HG03558 (cell line): ENCODE results near the gene HIP1R.
"Not testable (repeated sequence)": the region's sequence is repeated elsewhere in the genome, so short reads cannot be mapped to it uniquely, and the experiment has no call there.

ENCODE experiments used
- ATAC-seq: cut with Tn5 transposase; IDR thresholded peaks from one replicate; pipeline ENCODE4 v1.9.1; 2021; ENCODE audit warnings: moderate number of reproducible peaks; ENCODE audit not compliant: unreplicated experiment; ENCODE audit errors: extremely low read depth

The HIP1R gene, protein sequence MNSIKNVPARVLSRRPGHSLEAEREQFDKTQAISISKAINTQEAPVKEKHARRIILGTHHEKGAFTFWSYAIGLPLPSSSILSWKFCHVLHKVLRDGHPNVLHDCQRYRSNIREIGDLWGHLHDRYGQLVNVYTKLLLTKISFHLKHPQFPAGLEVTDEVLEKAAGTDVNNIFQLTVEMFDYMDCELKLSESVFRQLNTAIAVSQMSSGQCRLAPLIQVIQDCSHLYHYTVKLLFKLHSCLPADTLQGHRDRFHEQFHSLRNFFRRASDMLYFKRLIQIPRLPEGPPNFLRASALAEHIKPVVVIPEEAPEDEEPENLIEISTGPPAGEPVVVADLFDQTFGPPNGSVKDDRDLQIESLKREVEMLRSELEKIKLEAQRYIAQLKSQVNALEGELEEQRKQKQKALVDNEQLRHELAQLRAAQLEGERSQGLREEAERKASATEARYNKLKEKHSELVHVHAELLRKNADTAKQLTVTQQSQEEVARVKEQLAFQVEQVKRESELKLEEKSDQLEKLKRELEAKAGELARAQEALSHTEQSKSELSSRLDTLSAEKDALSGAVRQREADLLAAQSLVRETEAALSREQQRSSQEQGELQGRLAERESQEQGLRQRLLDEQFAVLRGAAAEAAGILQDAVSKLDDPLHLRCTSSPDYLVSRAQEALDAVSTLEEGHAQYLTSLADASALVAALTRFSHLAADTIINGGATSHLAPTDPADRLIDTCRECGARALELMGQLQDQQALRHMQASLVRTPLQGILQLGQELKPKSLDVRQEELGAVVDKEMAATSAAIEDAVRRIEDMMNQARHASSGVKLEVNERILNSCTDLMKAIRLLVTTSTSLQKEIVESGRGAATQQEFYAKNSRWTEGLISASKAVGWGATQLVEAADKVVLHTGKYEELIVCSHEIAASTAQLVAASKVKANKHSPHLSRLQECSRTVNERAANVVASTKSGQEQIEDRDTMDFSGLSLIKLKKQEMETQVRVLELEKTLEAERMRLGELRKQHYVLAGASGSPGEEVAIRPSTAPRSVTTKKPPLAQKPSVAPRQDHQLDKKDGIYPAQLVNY

DNA sequence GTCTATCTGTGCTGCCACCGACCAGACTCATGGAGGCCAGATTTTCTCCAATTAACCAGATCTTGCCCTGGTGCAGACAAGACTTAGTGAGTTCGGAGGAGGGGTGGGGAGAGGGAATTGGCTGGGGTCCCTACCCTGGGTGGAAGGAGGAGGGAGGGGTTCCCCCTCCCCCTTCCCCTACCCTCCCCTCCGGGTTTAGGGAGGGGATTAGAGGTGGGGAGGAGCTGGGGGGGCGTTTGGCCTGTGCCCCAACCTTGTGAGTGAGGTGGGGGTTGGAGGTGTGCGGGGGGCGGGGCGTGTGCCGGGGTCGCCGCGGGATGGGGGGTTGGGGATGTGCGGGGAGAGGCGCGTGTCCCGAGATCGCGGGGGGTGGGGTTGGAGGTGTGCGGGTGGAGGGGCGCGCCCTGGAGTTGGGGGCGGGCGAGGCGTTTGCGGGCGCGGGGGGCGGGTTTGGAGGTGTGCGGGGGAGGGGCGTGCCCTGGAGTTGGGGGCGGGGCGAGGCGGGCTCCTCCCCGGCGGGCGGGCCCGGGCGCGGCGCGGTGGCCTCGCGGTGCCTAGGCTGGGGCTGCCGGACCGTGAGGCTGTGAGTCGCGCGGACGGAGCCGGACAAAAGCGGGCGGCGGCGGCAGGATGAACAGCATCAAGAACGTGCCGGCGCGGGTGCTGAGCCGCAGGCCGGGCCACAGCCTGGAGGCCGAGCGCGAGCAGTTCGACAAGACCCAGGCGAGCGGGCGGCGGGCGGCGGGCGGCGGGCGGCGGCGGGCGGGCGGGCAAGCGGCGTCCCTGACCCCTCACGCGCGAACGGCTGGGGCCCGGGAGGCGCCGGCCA lies at the start of gene HIP1R:
Gene HIP1R (plus strand): TSS at position 537 of the 829 bp plus-strand sequence. CDS start 94 bp downstream, at position 631.
- ATAC-seq, result no peak

DNA sequence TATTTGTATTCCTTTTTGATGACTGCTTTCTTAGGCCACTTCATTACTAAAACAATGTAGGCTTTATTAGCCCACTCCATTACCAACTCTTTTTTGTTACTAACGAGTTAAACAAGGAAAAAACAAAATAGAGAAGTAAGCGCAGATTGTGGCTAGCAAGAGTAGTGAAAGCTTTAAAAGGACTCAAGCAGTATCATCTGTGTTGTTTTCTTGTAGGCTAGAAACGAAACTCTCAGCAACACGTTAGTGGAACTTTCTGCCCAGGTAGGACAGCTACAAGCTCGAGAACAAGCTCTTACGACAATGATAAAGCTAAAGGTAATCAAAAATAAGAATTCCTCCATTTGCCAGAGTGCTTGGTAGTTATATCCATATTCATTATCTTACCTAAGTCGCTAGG lies 49.8 kb upstream of the HIP1R start:
- no peak for ATAC-seq

DNA sequence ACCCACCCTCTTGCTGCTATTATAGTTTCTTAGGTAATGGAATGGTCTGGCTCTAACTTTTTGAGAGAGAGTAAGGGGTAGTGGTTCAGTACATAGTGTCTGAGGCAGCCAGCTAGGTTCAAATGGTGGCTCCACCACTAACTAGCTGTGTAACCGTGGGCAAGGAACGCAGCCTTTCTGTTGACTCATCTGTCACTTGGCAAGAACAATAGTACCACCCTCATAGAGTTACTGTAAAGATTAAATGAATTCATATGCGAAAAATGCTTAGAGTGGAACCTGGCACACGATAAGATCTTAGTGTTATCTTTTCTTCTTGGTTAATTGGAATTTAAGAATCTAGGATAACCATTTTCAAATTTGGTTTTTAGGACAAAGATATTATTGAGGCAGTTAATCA lies 46.9 kb upstream of the HIP1R start:
- ATAC-seq, result no peak

DNA sequence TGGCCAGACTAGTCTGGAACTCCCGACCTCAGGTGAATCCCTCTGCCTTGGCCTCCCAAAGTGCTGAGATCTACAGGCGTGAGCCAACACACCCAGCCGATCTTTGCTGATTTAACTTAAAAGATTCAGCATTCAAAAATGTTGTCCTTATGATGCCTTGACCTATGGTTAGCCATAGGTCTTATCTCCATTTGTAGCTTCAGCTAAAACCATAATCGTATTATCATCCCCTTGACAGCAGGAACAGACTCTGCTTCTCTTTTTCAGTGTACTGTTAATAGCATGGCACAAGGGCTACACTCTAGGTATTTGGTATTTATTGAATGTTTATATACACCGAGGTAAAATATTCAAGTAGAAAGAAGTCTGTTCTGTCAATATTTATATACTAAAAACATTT lies 45.6 kb upstream of the HIP1R start:
- ATAC-seq, result no peak

DNA sequence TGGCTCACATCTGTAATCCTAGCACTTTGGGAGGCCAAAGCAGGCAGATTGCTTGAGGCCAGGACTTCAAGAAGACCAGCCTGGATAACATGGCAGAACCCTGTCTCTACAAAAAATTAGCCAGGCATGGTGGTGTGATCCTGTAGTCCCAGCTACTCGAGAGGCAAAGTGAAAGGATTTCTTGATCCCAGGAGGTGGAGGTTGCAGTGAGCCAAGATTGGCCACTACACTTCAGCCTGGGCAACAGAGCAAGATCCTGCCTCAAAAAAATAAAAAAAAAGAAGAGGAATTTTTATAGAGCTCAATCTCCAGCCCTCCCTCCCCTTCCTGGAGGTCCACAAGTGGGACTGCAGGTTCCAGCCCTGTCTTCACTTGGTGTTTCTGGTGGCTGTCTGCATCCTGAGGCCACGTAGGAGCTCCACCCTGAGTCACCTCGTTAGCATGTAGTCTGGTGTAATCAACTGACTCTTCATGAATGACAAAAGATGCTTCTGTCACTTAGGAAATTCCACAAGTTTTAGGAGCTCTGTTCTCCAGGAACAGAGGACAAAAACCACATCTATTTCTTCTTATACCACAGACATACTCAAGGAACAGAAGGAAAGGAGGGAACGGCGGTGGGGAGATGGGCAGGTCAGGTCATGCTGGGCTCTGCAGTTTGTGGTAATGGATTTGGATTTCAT lies 44.7 kb upstream of the HIP1R start:
- ATAC-seq, result no peak

DNA sequence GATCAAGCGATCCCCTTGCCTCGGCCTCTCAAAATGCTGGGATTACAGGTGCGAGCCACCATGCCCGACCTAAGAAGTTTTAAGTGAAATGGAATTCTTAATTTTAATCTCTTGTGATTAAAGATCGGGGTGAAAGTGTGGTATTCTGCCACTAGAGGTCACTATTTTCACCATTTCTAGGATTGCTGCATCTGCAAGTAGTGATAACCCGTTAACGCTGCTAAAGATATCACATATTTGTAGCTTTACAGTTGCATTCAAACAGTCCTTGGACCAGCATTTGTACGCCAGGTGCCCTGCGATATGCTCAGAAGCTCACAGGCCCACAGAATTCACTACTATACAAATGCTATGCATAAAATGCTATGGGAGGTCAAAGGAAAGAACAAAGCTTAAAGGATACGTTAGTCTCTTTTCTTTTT lies 41.6 kb upstream of the HIP1R start:
- ATAC-seq, result no peak

DNA sequence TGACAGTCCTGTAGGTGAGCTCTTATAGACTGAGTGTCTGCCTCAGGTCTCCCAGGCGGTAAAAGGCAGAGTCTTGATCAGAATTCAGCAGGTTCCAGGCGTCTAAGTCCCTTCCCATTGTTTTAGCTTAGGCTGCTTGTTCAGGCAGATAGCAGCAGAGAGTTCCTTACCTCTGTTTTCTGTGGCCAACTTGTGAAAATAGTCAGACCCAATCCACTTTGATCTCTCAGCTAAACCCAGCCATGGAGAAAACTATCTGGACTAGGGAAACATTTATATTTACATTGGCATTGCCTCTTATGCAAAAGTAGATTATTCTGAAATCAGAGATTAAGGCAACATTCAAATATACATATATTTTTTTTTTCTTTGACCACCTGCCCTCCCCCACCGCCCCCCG lies 39.5 kb upstream of the HIP1R start:
- no peak for ATAC-seq

DNA sequence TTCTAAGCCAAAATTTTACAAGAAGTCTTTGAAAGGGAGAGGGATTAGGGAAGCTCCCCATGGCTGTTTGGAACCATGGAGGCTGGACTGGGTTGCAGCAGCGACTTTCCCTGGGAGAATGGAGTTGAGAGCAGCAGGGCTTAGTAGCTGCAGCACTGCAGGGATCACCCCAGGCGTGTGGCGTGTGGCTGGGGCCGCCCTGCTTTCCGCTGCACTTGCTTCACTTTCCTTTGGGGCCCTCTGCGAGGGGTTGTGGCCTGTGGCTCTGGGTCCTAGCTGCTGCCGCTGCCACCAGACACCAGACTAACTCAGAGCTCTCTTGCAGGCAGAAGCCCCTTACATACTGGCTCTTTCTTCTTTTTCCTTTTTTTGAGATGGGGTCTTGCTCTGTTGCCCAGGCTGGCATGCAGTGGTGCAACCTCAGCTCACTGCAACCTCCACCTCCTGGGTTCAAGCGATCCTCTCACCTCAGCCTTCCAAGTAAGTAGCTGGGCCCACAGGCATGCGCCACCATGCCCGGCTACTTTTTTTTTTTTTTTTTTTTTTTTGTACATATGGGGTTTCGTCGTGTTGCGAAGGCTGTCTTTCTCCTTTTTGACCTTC lies 35.5 kb upstream of the HIP1R start:
- no peak for ATAC-seq

DNA sequence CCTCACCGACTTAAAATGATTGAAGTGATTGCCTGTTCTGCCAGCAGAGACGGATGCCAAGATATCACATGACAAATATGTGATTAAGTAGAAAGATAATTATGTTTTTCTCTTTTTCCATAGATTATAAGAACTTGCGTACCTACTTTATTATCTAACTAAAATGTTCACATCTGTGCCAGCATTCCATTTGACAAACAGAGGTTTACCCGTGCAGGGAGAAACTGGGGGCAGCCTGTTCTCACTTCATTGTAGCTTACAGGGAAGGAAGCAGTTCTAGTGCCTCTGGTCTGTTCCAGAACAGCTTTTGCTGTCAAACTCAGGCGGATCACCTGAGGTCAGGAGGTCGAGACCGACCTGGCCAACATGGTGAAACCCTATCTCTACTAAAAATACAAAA lies 31.3 kb upstream of the HIP1R start:
- ATAC-seq, result no peak

DNA sequence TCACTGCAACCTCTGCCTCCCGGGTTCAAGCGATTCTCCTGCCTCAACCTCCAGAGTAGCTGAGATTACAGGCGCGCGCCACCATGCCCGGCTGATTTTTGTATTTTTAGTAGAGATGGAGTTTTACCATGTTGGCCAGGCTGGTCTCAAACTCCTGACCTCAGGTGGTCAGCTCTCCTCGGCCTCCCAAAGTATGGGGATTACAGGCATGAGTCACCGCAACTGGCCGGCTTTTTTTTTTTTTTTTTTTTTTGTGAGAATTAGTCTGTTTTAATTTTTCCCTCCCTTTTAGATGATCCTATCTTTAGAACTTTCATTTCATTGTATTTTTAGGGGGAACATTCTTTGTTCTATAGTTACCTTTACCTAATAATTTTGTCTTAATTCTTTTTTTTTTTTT lies 30.3 kb upstream of the HIP1R start:
- ATAC-seq, result not testable (repeated sequence)

DNA sequence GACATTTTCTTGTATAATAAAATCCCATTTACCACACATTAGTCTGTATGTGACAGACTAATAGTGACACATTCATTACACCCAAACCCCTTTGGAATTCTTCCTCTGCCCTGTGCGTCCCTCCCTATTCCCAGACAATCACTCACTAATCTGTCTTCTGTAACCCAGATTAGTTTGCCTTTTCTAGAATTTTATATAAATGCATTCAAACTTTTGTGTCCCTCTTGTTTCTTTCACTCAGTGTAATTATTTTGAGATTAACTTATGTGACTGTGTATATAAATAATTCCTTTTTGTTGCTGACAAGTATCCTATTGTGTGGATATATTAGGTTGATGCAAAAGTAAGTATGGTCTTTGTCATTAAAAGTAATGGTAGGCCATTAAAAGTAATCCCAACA lies 27.6 kb upstream of the HIP1R start:
- ATAC-seq, result no peak

DNA sequence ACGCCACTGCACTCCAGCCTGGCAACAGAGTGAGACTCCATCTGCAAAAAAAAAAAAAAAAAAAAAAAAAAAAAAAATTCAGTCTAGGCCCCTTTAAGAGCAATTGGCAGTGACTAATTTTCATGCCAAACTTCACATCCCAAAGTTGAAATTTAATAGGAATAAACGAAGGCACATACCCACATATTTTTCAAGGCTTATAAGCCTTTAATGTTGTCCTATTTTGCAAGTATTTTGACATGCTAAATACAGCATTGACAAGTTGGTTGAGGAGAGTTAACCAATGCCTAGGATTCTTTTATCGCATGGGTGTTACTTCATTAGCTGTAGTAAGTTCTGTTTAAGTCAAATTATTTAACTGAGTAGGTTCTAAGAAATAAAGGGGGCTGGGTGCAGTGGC lies 23.5 kb upstream of the HIP1R start:
- ATAC-seq, result no peak

DNA sequence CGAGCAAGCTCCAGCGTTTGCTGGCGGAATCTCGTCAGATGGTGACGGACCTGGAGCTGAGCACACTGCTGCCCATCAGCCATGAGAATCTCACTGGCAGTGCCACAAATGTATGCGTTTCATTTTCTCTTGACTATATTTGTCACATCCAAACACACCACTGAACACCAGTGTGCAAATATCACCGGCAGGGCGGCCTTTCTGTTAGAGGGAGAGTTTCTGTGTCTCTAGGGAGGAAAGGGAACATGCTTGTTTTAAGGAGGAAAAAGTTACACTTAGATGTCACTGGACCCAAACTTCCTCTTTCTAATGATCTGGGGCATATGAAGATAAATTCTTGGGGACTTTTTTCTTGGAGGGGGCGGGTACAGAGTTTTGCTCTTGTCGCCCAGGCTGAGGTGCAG lies 21.9 kb upstream of the HIP1R start:
- no peak for ATAC-seq

DNA sequence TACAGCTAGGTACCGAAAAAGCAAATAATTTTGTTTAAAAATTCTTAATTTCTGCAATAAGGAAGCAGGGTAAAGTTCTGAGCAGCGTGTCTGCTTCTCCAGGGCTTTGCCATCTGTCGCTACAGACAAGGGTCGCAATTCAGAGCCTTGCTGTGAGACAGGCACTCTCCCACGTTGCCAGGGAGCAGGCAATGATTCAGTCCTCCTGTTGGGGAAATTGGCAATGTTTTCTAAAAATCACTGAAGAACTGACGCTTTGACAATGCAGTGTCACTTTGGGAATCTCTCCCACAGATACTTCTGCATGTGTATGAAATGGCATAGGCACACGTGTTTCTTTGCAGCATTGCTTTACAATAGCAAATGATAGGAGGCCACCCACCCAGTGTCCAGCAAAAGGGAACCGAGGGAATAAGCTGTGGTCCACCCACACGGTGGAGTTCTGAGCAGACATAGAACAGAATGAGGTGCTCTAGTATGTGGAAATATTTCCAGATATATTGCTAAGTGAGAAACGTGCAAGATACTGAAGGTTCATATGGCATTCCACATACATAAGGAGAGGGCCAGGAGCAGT lies 16.0 kb upstream of the HIP1R start:
- no peak for ATAC-seq

DNA sequence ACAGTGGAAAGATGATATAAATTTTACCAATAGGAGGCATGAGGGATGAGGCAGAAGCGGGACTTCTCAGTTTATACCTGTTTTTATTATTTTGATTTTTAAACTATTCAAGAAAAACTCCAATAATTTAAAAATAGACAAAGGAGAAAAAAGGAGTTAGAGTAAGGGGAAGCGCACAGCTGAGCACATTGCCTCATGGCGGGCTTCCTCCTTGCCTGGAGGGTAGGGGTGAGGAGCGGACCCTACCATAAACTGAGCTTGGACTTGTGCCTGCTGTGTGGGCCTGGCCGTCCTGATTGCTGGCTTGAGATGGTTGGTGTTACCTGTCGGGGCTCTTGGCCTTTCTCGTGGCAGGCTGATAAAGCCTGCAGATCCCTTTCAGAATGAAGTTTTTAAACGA lies 15.1 kb upstream of the HIP1R start:
- no peak for ATAC-seq

DNA sequence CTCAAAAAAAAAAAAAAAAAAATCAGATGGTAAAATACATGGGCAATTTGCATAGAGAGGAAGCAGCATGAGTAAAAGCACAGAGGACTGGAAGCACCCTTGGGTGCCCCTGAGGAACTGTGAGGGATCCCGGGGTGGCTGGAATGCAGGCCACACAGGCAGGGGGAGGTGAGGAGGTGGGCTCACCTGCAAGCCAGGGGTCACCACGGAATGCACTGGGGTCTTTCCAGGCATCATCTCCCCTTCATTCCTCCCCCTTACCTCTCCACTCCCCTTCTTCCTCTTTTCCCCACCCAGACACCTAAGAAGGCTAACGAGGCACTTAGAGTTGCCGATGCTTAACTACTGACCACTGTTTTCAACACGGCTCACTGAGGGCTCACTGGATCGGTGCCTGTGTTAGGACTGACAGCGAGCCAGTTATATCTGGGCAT lies 14.4 kb upstream of the HIP1R start:
- no peak for ATAC-seq

DNA sequence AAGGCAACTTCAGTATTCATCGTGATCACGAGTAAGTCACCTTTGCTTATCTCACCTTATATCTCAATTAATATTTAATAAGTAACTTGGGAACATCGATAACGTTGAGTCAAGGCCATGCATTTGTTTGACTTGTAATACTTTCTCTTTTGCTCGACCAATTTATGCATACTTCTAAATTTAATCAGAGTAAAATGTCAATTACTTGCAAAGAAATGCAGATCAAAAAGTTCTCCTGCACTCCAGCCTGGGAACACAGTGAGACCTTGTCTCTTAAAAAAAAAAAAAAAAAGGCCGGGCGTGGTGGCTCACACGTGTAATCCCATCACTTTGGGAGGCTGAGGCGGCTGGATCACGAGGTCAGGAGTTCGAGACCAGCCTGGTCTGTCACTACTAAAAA lies 11.8 kb upstream of the HIP1R start:
- ATAC-seq, result no peak

DNA sequence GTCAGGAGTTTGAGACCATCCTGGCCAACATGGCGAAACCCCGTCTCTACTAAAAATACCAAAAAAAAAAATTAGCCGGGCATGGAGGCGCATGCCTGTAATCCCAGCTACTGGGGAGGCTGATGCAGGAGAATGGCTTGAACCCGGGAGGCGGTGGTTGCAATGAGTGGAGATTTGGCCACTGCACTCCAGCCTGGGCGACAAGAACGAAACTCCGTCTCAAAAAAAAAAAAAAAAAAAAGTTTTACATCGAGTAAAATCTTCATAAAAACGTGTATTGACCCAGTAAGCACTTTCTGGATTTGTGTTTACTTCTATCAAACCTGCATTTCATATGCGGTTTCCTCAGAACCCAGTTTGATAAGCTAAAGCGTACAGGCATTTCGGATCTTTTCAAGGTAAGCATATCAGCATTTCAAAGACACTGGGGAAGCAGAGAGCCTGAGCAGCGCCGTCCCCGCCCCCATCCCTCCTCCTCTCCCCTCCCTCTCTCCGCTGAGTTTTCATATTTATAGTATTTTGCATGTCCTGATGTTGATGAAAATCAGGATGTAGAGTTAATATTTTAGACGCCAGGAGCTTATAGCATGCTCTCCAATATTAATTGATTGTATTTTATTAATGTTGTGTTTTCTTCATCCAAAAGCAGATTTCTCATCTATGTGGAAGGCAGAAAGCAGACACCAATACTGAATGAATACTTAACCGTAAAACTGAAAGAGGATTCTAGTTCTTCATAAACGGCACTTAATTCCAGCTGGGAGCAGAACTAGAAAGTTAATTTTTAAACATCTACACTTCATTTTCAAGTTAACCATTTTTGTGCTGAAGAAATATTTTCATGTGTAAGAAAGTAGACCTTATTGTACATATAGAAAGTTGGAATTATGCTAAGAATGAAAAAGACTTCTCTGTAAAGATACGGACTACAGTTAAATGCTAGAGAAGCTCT lies 9.2 kb upstream of the HIP1R start:
- no peak for ATAC-seq
